ENCODE measurements around the gene CLRN3.

Gene CLRN3

GRCh38 chr10:127892743-127893142 lies at the start of gene CLRN3:
Gene CLRN3, minus strand, starts transcription at chr10:127892941. Its CDS starts 157 bp downstream, at chr10:127892784.
- DNase-seq, result no peak

GRCh38 chr10:127940866-127941640 lies 48.3 kb upstream of the CLRN3 start:
- DNase-seq, result no peak

- DNase-seq, result no peak
Measured at GRCh38 chr10:127939786-127940330, 47.1 kb upstream of the CLRN3 start.

GRCh38 chr10:127937915-127938463 lies 45.2 kb upstream of the CLRN3 start:
- no peak for DNase-seq

- DNase-seq, result no peak
Measured at GRCh38 chr10:127937069-127937468, 44.3 kb upstream of the CLRN3 start.

GRCh38 chr10:127935071-127935561 lies 42.4 kb upstream of the CLRN3 start:
- no peak for DNase-seq

- DNase-seq, result no peak
Measured at GRCh38 chr10:127934383-127934782, 41.6 kb upstream of the CLRN3 start.

- DNase-seq, result no peak
Measured at GRCh38 chr10:127933271-127933670, 40.5 kb upstream of the CLRN3 start.

- DNase-seq, result no peak
Measured at GRCh38 chr10:127932521-127933270, 40.0 kb upstream of the CLRN3 start.

- no peak for DNase-seq
Measured at GRCh38 chr10:127928021-127928806, 35.5 kb upstream of the CLRN3 start.

- no peak for DNase-seq
Measured at GRCh38 chr10:127926455-127926854, 33.7 kb upstream of the CLRN3 start.

- DNase-seq, result no peak
Measured at GRCh38 chr10:127925471-127926207, 32.9 kb upstream of the CLRN3 start.

- DNase-seq, result no peak
Measured at GRCh38 chr10:127923646-127924045, 30.9 kb upstream of the CLRN3 start.

- no peak for DNase-seq
Measured at GRCh38 chr10:127922675-127923366, 30.1 kb upstream of the CLRN3 start.

- DNase-seq, result no peak
Measured at GRCh38 chr10:127922206-127922605, 29.5 kb upstream of the CLRN3 start.

- DNase-seq, result no peak
Measured at GRCh38 chr10:127921753-127922145, 29.0 kb upstream of the CLRN3 start.

GRCh38 chr10:127921075-127921752 lies 28.5 kb upstream of the CLRN3 start:
- DNase-seq, result no peak

GRCh38 chr10:127920306-127921074 lies 27.7 kb upstream of the CLRN3 start:
- DNase-seq, result no peak

- no peak for DNase-seq
Measured at GRCh38 chr10:127919418-127920271, 26.9 kb upstream of the CLRN3 start.

All from retina (tissue), 1 donor.